ENCODE data around the gene PPP1R7.

PPP1R7 gene

DNA sequence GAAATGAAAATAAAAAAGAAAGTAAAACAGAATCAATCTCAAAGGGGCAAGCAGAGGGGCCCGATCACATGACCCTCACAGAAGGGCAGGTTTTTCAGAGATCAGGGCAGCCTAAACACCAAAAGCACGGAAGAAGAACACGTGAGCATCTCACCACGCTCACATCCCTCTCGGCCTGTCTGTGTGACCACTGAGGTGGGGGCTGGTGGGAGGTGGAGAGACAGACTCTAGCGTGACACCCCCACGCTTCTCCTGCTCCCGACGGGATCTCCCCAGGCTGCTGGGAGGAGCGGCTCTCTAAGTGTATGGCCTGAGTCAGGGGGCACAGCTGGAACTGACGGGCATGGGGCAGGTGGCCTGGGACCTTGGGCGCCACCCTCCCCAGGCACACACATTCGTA lies 24.6 kb upstream of the PPP1R7 start:
- Histone ChIP-seq H3K9me3 (ENCODE audit: control insufficient read depth, low read length) (no peaks in the 10 kb centered on the region), H3K4me1 (ENCODE audit: control insufficient read depth, insufficient read depth, low read length) (peaks cover 5% of the 10 kb centered on the region), H3K36me3 (ENCODE audit: control insufficient read depth, insufficient read depth, low read length) (no peaks in the 10 kb centered on the region), H3K27me3 (ENCODE audit: control insufficient read depth, insufficient read depth, low read length) (no peaks in the 10 kb centered on the region), H3K4me3 (ENCODE audit: low read length) (no peak overlapping the region), H3K9ac (ENCODE audit: low read length) (no peak overlapping the region)

DNA sequence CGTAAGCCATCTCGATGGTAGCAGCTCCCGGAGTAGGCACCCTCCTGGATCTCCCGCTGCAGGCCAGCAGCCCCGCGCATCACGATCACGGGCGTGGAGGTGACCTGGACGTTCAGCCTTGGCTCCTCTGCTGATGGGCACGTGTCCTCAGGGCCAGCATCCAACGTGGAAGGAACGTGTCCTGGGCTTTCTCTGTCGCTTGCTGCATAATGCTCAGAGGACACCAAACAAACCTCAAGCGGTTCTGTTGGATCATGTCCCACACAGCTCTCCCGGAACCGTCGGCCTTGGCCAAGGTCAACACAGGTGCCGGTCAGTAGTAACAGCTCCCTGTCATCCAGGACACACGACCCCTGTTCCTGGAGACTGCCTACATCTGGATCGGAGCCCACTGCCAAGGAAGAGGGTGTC lies 24.1 kb upstream of the PPP1R7 start:
- no peaks in the 10 kb centered on the region for H3K27me3 ChIP-seq (ENCODE audit: control insufficient read depth, insufficient read depth, low read length)
- no peaks in the 10 kb centered on the region for H3K36me3 ChIP-seq (ENCODE audit: control insufficient read depth, insufficient read depth, low read length)
- H3K4me3 ChIP-seq (ENCODE audit: low read length): no peak overlapping the region
- no peak overlapping the region for H3K9ac ChIP-seq (ENCODE audit: low read length)
- no peaks in the 10 kb centered on the region for H3K9me3 ChIP-seq (ENCODE audit: control insufficient read depth, low read length)
- peaks cover 5% of the 10 kb centered on the region for H3K4me1 ChIP-seq (ENCODE audit: control insufficient read depth, insufficient read depth, low read length)

- Histone ChIP-seq H3K36me3 (ENCODE audit: control insufficient read depth, insufficient read depth, low read length) (no peaks in the 10 kb centered on the region), H3K27me3 (ENCODE audit: control insufficient read depth, insufficient read depth, low read length) (no peaks in the 10 kb centered on the region), H3K9ac (ENCODE audit: low read length) (no peak overlapping the region), H3K4me3 (ENCODE audit: low read length) (no peak overlapping the region), H3K4me1 (ENCODE audit: control insufficient read depth, insufficient read depth, low read length) (peaks cover 5% of the 10 kb centered on the region), H3K9me3 (ENCODE audit: control insufficient read depth, low read length) (no peaks in the 10 kb centered on the region)
Measured at GRCh38 chr2:241126771-241127202, 23.5 kb upstream of the PPP1R7 start.

GRCh38 chr2:241128266-241128665 lies 22.0 kb upstream of the PPP1R7 start:
- H3K36me3 ChIP-seq (ENCODE audit: control insufficient read depth, insufficient read depth, low read length): no peaks in the 10 kb centered on the region
- H3K4me3 ChIP-seq (ENCODE audit: low read length): no peak overlapping the region
- H3K27me3 ChIP-seq (ENCODE audit: control insufficient read depth, insufficient read depth, low read length): no peaks in the 10 kb centered on the region
- H3K9ac ChIP-seq (ENCODE audit: low read length): no peak overlapping the region
- peaks cover 5% of the 10 kb centered on the region for H3K4me1 ChIP-seq (ENCODE audit: control insufficient read depth, insufficient read depth, low read length)
- H3K9me3 ChIP-seq (ENCODE audit: control insufficient read depth, low read length): no peaks in the 10 kb centered on the region

- no peak overlapping the region for H3K9ac ChIP-seq (ENCODE audit: low read length)
- H3K4me3 ChIP-seq (ENCODE audit: low read length): no peak overlapping the region
- H3K27me3 ChIP-seq (ENCODE audit: control insufficient read depth, insufficient read depth, low read length): no peaks in the 10 kb centered on the region
- H3K4me1 ChIP-seq (ENCODE audit: control insufficient read depth, insufficient read depth, low read length): peaks cover under 1% of the 10 kb centered on the region
- no peaks in the 10 kb centered on the region for H3K9me3 ChIP-seq (ENCODE audit: control insufficient read depth, low read length)
- no peaks in the 10 kb centered on the region for H3K36me3 ChIP-seq (ENCODE audit: control insufficient read depth, insufficient read depth, low read length)
Measured at GRCh38 chr2:241129086-241129871, 21.0 kb upstream of the PPP1R7 start.

DNA sequence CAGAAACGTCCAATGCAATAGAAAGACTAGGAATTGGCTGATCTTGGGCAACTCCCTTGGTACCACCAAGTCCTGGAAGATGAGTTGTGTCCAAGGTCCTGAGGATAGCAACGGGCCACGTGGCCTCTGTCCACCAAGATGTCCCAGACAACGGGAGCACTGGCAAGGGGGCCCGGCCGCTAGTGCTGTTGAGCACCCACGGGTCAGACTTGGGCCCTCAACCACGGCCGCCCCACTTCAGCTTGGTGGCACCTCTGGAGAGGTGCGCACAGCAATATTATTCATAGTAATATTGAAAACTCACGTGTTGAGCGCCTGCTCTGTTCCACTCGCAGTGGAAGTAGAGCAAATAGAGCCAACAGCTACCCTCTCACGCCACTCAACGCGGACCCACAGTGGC lies 20.0 kb upstream of the PPP1R7 start:
- H3K36me3 ChIP-seq (ENCODE audit: control insufficient read depth, insufficient read depth, low read length): no peaks in the 10 kb centered on the region

GRCh38 chr2:241131531-241131930 lies 18.7 kb upstream of the PPP1R7 start:
- Histone ChIP-seq H3K9me3 (ENCODE audit: control insufficient read depth, low read length) (no peaks in the 10 kb centered on the region), H3K27me3 (ENCODE audit: control insufficient read depth, insufficient read depth, low read length) (no peaks in the 10 kb centered on the region), H3K36me3 (ENCODE audit: control insufficient read depth, insufficient read depth, low read length) (no peaks in the 10 kb centered on the region), H3K9ac (ENCODE audit: low read length) (no peak overlapping the region), H3K4me3 (ENCODE audit: low read length) (no peak overlapping the region), H3K4me1 (ENCODE audit: control insufficient read depth, insufficient read depth, low read length) (no peaks in the 10 kb centered on the region)

More for the DNA sequence above, 20.0 kb upstream of the PPP1R7 start:
- Histone ChIP-seq H3K4me1 (ENCODE audit: control insufficient read depth, insufficient read depth, low read length) (no peaks in the 10 kb centered on the region), H3K27me3 (ENCODE audit: control insufficient read depth, insufficient read depth, low read length) (no peaks in the 10 kb centered on the region), H3K9ac (ENCODE audit: low read length) (no peak overlapping the region), H3K4me3 (ENCODE audit: low read length) (no peak overlapping the region), H3K9me3 (ENCODE audit: control insufficient read depth, low read length) (no peaks in the 10 kb centered on the region)

DNA sequence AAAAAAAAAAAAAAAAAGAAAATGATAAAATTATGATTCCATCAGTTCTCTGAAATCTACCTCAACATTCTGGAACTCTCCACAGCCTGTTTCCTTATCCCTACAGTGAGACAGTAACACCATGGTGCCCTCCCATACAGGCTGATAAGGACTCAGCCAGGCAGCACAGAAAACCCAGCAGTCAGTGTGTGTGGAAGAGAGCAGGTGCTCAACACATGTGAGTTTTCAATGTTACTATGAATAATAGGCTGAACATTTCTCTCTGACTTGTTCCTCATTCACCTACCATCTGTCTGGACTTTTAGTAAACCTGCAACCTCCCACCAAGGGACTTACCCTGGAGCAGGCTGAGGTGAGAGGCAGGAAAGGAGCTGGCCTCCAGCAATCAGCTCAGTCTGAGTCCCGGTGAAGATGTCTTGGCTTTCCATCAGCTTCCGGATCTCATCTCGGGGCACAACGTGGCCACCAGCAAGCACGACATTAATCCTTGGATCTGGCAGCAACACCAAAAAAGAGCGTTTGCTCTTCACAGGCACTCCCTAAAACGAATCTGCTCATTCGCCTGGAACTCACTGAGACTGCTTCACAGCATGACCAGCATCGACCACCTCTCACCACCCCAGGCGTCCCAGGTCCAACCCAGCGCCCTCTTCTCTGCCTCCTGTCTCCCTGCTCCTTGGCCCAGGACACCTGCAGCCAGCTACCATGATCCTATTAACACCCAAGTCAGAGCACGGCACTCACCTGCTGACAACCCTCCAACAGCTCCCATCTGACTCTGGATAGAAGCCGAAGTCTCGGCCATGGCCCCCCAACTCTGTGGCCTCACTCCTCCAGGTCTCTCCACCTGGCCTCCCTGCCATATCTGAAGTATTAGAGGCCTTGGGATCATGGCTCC lies 17.5 kb upstream of the PPP1R7 start:
- H3K9me3 ChIP-seq (ENCODE audit: control insufficient read depth, low read length): no peaks in the 10 kb centered on the region
- H3K27me3 ChIP-seq (ENCODE audit: control insufficient read depth, insufficient read depth, low read length): no peaks in the 10 kb centered on the region
- H3K36me3 ChIP-seq (ENCODE audit: control insufficient read depth, insufficient read depth, low read length): no peaks in the 10 kb centered on the region
- H3K4me1 ChIP-seq (ENCODE audit: control insufficient read depth, insufficient read depth, low read length): no peaks in the 10 kb centered on the region
- no peak overlapping the region for H3K4me3 ChIP-seq (ENCODE audit: low read length)
- H3K9ac ChIP-seq (ENCODE audit: low read length): no peak overlapping the region

DNA sequence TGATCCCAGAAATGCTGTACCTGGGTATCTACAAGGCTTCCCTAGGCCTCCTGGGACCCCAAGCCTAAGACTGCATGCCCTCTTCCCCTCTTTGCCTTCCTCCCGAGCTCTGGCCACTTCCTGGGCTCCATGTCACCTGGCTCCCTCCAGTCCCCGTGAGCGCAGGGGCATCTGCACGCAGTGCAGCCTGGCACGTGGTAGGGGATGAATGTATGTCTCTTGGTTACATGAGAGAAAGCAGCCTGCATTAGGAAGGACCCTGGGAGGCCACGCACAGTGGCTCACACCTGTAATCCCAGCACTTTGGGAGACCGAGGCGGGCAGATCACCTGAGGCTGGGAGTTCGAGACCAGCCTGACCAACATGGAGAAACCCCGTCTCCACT lies 16.8 kb upstream of the PPP1R7 start:
- Histone ChIP-seq H3K9ac (ENCODE audit: low read length) (no peak overlapping the region), H3K36me3 (ENCODE audit: control insufficient read depth, insufficient read depth, low read length) (no peaks in the 10 kb centered on the region), H3K27me3 (ENCODE audit: control insufficient read depth, insufficient read depth, low read length) (no peaks in the 10 kb centered on the region), H3K9me3 (ENCODE audit: control insufficient read depth, low read length) (no peaks in the 10 kb centered on the region), H3K4me1 (ENCODE audit: control insufficient read depth, insufficient read depth, low read length) (no peaks in the 10 kb centered on the region), H3K4me3 (ENCODE audit: low read length) (no peak overlapping the region)

DNA sequence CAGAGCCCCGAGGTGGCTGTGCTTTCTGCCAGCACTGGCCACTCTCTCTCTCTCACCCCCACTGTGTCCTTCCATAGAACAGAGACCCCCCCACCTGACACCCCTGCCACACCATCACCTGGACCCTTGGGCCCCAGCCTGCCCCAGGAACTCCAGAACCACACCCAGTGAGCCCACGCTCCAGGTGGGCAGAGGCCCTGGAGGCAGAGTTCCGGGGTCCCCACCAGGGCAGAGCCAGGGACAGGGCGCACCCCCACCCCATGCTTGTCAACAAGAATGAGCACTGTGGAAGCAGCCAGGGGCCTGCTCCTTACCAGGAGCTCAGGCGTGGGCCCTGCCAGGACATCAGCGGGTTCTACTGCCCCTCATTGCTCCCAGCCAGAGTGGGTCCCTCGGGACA lies 15.6 kb upstream of the PPP1R7 start:
- H3K27me3 ChIP-seq (ENCODE audit: control insufficient read depth, insufficient read depth, low read length): no peaks in the 10 kb centered on the region
- no peaks in the 10 kb centered on the region for H3K9me3 ChIP-seq (ENCODE audit: control insufficient read depth, low read length)
- no peaks in the 10 kb centered on the region for H3K36me3 ChIP-seq (ENCODE audit: control insufficient read depth, insufficient read depth, low read length)
- no peak overlapping the region for H3K9ac ChIP-seq (ENCODE audit: low read length)
- H3K4me1 ChIP-seq (ENCODE audit: control insufficient read depth, insufficient read depth, low read length): no peaks in the 10 kb centered on the region
- H3K4me3 ChIP-seq (ENCODE audit: low read length): no peak overlapping the region

- no peak overlapping the region for H3K9ac ChIP-seq (ENCODE audit: low read length)
- no peak overlapping the region for H3K4me3 ChIP-seq (ENCODE audit: low read length)
- no peaks in the 10 kb centered on the region for H3K9me3 ChIP-seq (ENCODE audit: control insufficient read depth, low read length)
- no peaks in the 10 kb centered on the region for H3K4me1 ChIP-seq (ENCODE audit: control insufficient read depth, insufficient read depth, low read length)
- H3K36me3 ChIP-seq (ENCODE audit: control insufficient read depth, insufficient read depth, low read length): no peaks in the 10 kb centered on the region
- H3K27me3 ChIP-seq (ENCODE audit: control insufficient read depth, insufficient read depth, low read length): no peaks in the 10 kb centered on the region
Measured at GRCh38 chr2:241135737-241136136, 14.5 kb upstream of the PPP1R7 start.

DNA sequence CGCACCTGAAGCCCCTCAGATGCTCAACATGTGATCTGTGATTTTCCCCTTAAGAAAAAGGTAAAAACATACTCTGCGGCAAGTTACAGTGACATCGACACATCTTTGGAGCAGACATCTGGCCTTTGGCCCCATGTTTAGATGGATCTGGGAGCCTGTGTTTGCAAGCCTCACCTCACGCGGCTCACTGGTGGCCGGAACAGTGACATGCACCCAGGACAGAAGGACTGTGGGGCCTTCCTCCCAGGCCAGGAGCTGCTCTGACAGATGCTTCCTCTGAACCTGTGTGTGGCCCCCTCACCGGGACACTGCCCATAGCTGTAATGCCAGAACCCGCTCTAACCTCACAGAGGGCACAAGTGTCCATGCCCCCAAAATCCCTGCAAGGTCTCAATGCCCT lies 14.1 kb upstream of the PPP1R7 start:
- Histone ChIP-seq H3K9ac (ENCODE audit: low read length) (no peak overlapping the region), H3K36me3 (ENCODE audit: control insufficient read depth, insufficient read depth, low read length) (no peaks in the 10 kb centered on the region), H3K27me3 (ENCODE audit: control insufficient read depth, insufficient read depth, low read length) (no peaks in the 10 kb centered on the region), H3K9me3 (ENCODE audit: control insufficient read depth, low read length) (no peaks in the 10 kb centered on the region), H3K4me3 (ENCODE audit: low read length) (no peak overlapping the region), H3K4me1 (ENCODE audit: control insufficient read depth, insufficient read depth, low read length) (no peaks in the 10 kb centered on the region)

Data from mucosa of stomach (tissue), 1 donor.